ENCODE data around the gene UCN3.

UCN3 gene

GRCh38 chr10:5364890-5365338 lies at the start of gene UCN3:
TSS of gene UCN3 (plus strand) at chr10:5364966. CDS start at chr10:5373721, 8,755 bp downstream.
- no peak for DNase-seq (ENCODE audit: low spot score)

- DNase-seq (ENCODE audit: low spot score) = no peak
These were observed 47.1 kb upstream of the UCN3 start for GRCh38 chr10:5317547-5318107.

- no peak for DNase-seq (ENCODE audit: low spot score)
These were observed 46.6 kb upstream of the UCN3 start for GRCh38 chr10:5318148-5318547.

GRCh38 chr10:5319863-5320262 lies 44.9 kb upstream of the UCN3 start:
- DNase-seq (ENCODE audit: low spot score) = no peak

GRCh38 chr10:5321273-5321672 lies 43.5 kb upstream of the UCN3 start:
- no peak for DNase-seq (ENCODE audit: low spot score)

- no peak for DNase-seq (ENCODE audit: low spot score)
These were observed 41.3 kb upstream of the UCN3 start for GRCh38 chr10:5323446-5323845.

- no peak for DNase-seq (ENCODE audit: low spot score)
These were observed 39.7 kb upstream of the UCN3 start for GRCh38 chr10:5325076-5325475.

GRCh38 chr10:5334196-5334880 lies 30.4 kb upstream of the UCN3 start:
- DNase-seq (ENCODE audit: low spot score) = no peak

- DNase-seq (ENCODE audit: low spot score) = no peak
These were observed 26.8 kb upstream of the UCN3 start for GRCh38 chr10:5338010-5338409.

- DNase-seq (ENCODE audit: low spot score) = no peak
These were observed 21.7 kb upstream of the UCN3 start for GRCh38 chr10:5343092-5343491.

GRCh38 chr10:5343561-5343960 lies 21.2 kb upstream of the UCN3 start:
- no peak for DNase-seq (ENCODE audit: low spot score)

GRCh38 chr10:5343979-5344378 lies 20.8 kb upstream of the UCN3 start:
- DNase-seq (ENCODE audit: low spot score) = no peak

- no peak for DNase-seq (ENCODE audit: low spot score)
These were observed 20.0 kb upstream of the UCN3 start for GRCh38 chr10:5344746-5345145.

- no peak for DNase-seq (ENCODE audit: low spot score)
These were observed 17.9 kb upstream of the UCN3 start for GRCh38 chr10:5346881-5347280.

- DNase-seq (ENCODE audit: low spot score) = no peak
These were observed 15.4 kb upstream of the UCN3 start for GRCh38 chr10:5349362-5349761.

- DNase-seq (ENCODE audit: low spot score) = no peak
These were observed 10.7 kb upstream of the UCN3 start for GRCh38 chr10:5354068-5354467.

GRCh38 chr10:5355594-5356301 lies 9.0 kb upstream of the UCN3 start:
- DNase-seq (ENCODE audit: low spot score) = no peak

- no peak for DNase-seq (ENCODE audit: low spot score)
These were observed 8.4 kb upstream of the UCN3 start for GRCh38 chr10:5356302-5356763.

GRCh38 chr10:5360318-5360915 lies 4.3 kb upstream of the UCN3 start:
- no peak for DNase-seq (ENCODE audit: low spot score)

GRCh38 chr10:5361966-5362365 lies 2.8 kb upstream of the UCN3 start:
- DNase-seq (ENCODE audit: low spot score) = no peak

GRCh38 chr10:5362873-5363272 lies 1.9 kb upstream of the UCN3 start:
- no peak for DNase-seq (ENCODE audit: low spot score)

- DNase-seq (ENCODE audit: low spot score) = no peak
These were observed 392 bp upstream of the UCN3 start for GRCh38 chr10:5364374-5364773.

- DNase-seq (ENCODE audit: low spot score) = no peak
These were observed 1.2 kb downstream of the UCN3 start for GRCh38 chr10:5365928-5366327.
